ENCODE results near the gene BAIAP2.

Gene BAIAP2

GRCh38 chr17:81093619-81094508 lies 58.9 kb downstream of the BAIAP2 start:
- no peak for DNase-seq

GRCh38 chr17:81094509-81095382 lies 59.8 kb downstream of the BAIAP2 start:
- DNase-seq, result peak; percentile 93

- DNase-seq, result peak; percentile 17
Observed at GRCh38 chr17:81095383-81095762, 60.4 kb downstream of the BAIAP2 start.

GRCh38 chr17:81096741-81097133 lies 61.8 kb downstream of the BAIAP2 start:
- no peak for DNase-seq

- peak; percentile 43 for DNase-seq
Observed at GRCh38 chr17:81097134-81097942, 62.4 kb downstream of the BAIAP2 start.

GRCh38 chr17:81097943-81098308 lies 63.0 kb downstream of the BAIAP2 start:
- no peak for DNase-seq

GRCh38 chr17:81099888-81100287 lies 64.9 kb downstream of the BAIAP2 start:
- no peak for DNase-seq

GRCh38 chr17:81100668-81101067 lies 65.7 kb downstream of the BAIAP2 start:
- DNase-seq, result no peak

- DNase-seq, result peak; percentile 91
Observed at GRCh38 chr17:81101614-81102306, 66.8 kb downstream of the BAIAP2 start.

- no peak for DNase-seq
Observed at GRCh38 chr17:81102352-81102751, 67.4 kb downstream of the BAIAP2 start.

- no peak for DNase-seq
Observed at GRCh38 chr17:81102869-81103268, 67.9 kb downstream of the BAIAP2 start.

GRCh38 chr17:81103379-81103778 lies 68.4 kb downstream of the BAIAP2 start:
- no peak for DNase-seq

GRCh38 chr17:81106716-81107115 lies 71.8 kb downstream of the BAIAP2 start:
- no peak for DNase-seq

- no peak for DNase-seq
Observed at GRCh38 chr17:81108220-81108619, 73.3 kb downstream of the BAIAP2 start.

- DNase-seq, result no peak
Observed at GRCh38 chr17:81109957-81110356, 75.0 kb downstream of the BAIAP2 start.

- no peak for DNase-seq
Observed at GRCh38 chr17:81110488-81111040, 75.6 kb downstream of the BAIAP2 start.

- DNase-seq, result no peak
Observed at GRCh38 chr17:81111066-81111465, 76.1 kb downstream of the BAIAP2 start.

- no peak for DNase-seq
Observed at GRCh38 chr17:81112450-81112849, 77.5 kb downstream of the BAIAP2 start.

GRCh38 chr17:81113158-81113724 lies 78.3 kb downstream of the BAIAP2 start:
- no peak for DNase-seq

- DNase-seq, result no peak
Observed at GRCh38 chr17:81114351-81115093, 79.6 kb downstream of the BAIAP2 start.

GRCh38 chr17:81115219-81115618 lies 80.3 kb downstream of the BAIAP2 start:
- DNase-seq, result no peak
